PC-3 (cell line): ENCODE measurements around the gene GLRA3. TPM values are rescaled to one million over a fixed set of nuclear protein-coding genes. Genes with fewer than 3 reads are reported as not detected.

Experiments used
- ATAC-seq: fragments of 200-7000 bp; cut with Tn5 transposase; 2 replicates; pipeline ENCODE4 v1.9.1; 2020; ENCODE audit warnings: mild to moderate bottlenecking, moderate library complexity
- BruUV-seq: library from RNA; stranded (reverse); fragments of 400-500 nt; replicated peaks from 2 replicates; lab custom pipeline; 2021; lab: Mats Ljungman, UMichigan
- CTCF ChIA-PET: fragments of 300-600 bp; sonication (Branson Sonifier 250); formaldehyde crosslinking; loops from one replicate; lab custom pipeline; 2022; ENCODE audit warnings: antibody characterized with exemption; lab: Charles Lee
- POLR2A ChIA-PET: fragments of 300-600 bp; sonication (Branson Sonifier 250); formaldehyde crosslinking; loops from one replicate; lab custom pipeline; 2022; ENCODE audit warnings: antibody characterized with exemption; ENCODE audit not compliant: unreplicated experiment; lab: Charles Lee
- DNase-seq: peaks from one replicate; pipeline ENCODE4 v3.0.0-alpha.2; 2015
- H2AFZ ChIP-seq: fragments of 300-600 bp; sonication (generic); 2 replicates; pipeline ENCODE4 v1.6.0; 2016; ENCODE audit warnings: antibody characterized with exemption, low read length
- H3F3A ChIP-seq: fragments of 300-600 bp; sonication (generic); one replicate; pipeline ENCODE4 v1.6.0; 2017; ENCODE audit warnings: antibody characterized with exemption, low read length, control low read depth, mild to moderate bottlenecking; ENCODE audit not compliant: unreplicated experiment
- H3K27ac ChIP-seq: fragments of 300-600 bp; sonication (generic); 2 replicates; pipeline ENCODE4 v1.5.1; 2016; ENCODE audit warnings: mild to moderate bottlenecking, low read length
- H3K27me3 ChIP-seq: fragments of 300-600 bp; sonication (generic); 2 replicates; pipeline ENCODE4 v1.6.1; 2016; ENCODE audit warnings: low read length, mixed read lengths
- H3K36me3 ChIP-seq: fragments of 300-600 bp; sonication (generic); 2 replicates; pipeline ENCODE4 v1.6.1; 2016; ENCODE audit warnings: low read depth, mixed run types, low read length, mixed read lengths
- H3K4me1 ChIP-seq: fragments of 300-600 bp; sonication (generic); 2 replicates; pipeline ENCODE4 v1.5.1; 2016; ENCODE audit warnings: low read length; ENCODE audit not compliant: insufficient read depth
- H3K4me2 ChIP-seq: fragments of 300-600 bp; sonication (generic); 2 replicates; pipeline ENCODE4 v1.6.0; 2016; ENCODE audit warnings: low read length
- H3K4me3 ChIP-seq: fragments of 300-600 bp; sonication (generic); 2 replicates; pipeline ENCODE4 v1.5.1; 2016; ENCODE audit warnings: mild to moderate bottlenecking, low read length, mixed read lengths
- H3K79me2 ChIP-seq: fragments of 300-600 bp; sonication (generic); 2 replicates; pipeline ENCODE4 v1.6.1; 2017; ENCODE audit warnings: low read length, mixed read lengths
- H3K9ac ChIP-seq: fragments of 300-600 bp; sonication (generic); 2 replicates; pipeline ENCODE4 v1.6.0; 2016; ENCODE audit warnings: mild to moderate bottlenecking, low read length
- H3K9me2 ChIP-seq: fragments of 300-600 bp; sonication (generic); replicated peaks from 2 replicates; pipeline ENCODE4 v1.6.1; 2016; ENCODE audit warnings: mixed run types, low read length, mixed read lengths
- H3K9me3 ChIP-seq: fragments of 300-600 bp; sonication (generic); 2 replicates; pipeline ENCODE4 v1.6.1; 2016; ENCODE audit warnings: low read length, mixed read lengths
- H4K20me1 ChIP-seq: fragments of 300-600 bp; sonication (generic); 2 replicates; pipeline ENCODE4 v1.6.1; 2016; ENCODE audit warnings: low read length, mixed read lengths
- CTCF ChIP-seq: fragments of 300-600 bp; sonication (generic); conservative IDR thresholded peaks from 2 replicates; pipeline ENCODE4 v1.5.1; 2017; ENCODE audit warnings: antibody characterized with exemption, low read depth, mild to moderate bottlenecking, low read length
- EZH2 ChIP-seq: fragments of 300-600 bp; sonication (generic); IDR thresholded peaks from one replicate; pipeline ENCODE4 v1.6.1; 2017; ENCODE audit warnings: antibody characterized with exemption, mild to moderate bottlenecking, low read length; ENCODE audit not compliant: unreplicated experiment
- EZH2phosphoT487 ChIP-seq: fragments of 300-600 bp; sonication (generic); IDR thresholded peaks from 2 replicates; pipeline ENCODE4 v1.6.1; 2018; ENCODE audit warnings: mild to moderate bottlenecking, antibody characterized with exemption, low read length, borderline replicate concordance
- intact Hi-C: fragments of 100-400 bp; cut with micrococcal nuclease; formaldehyde crosslinking; loops from 2 replicates; pipeline ENCODE4 v1.9.0; 2023
- total RNA-seq: library from RNA; depleted of rRNA; stranded (reverse); fragments of >200 nt; gene quantifications from 2 replicates; pipeline ENCODE4 v1.2.3, GENCODE V29; 2014

The GLRA3 gene
- total RNA-seq, 1 experiment from 2014 or later, result not detected

- no peak overlapping the region for H3K4me2 ChIP-seq
- H3K9me3 ChIP-seq, result no peaks in the 10 kb centered on the region
- H3K79me2 ChIP-seq, result no peaks in the 10 kb centered on the region
- no peak overlapping the region for H3K9ac ChIP-seq
- H3F3A ChIP-seq, result no peaks in the 10 kb centered on the region
- no TSS peak for BruUV-seq
- no peak overlapping the region for H3K4me3 ChIP-seq
- H3K36me3 ChIP-seq, result no peaks in the 10 kb centered on the region
- no peaks in the 10 kb centered on the region for H4K20me1 ChIP-seq
- ATAC-seq (no peak), DNase-seq (no peak)
- TF ChIP-seq EZH2phosphoT487 (no peak), EZH2 (no peak), CTCF (no peak)
- intact Hi-C loops, result no loop called here
- no peak overlapping the region for H3K27ac ChIP-seq
- POLR2A ChIA-PET, result no interaction called here
- CTCF ChIA-PET, result no interaction called here
- H3K9me2 ChIP-seq, result no peaks in the 10 kb centered on the region
- no peak overlapping the region for H2AFZ ChIP-seq
- H3K27me3 ChIP-seq, result no peaks in the 10 kb centered on the region
- peaks cover 16% of the 10 kb centered on the region for H3K4me1 ChIP-seq
Measured at GRCh38 chr4:174607792-174608191, 221.3 kb downstream of the GLRA3 start.

- no peaks in the 10 kb centered on the region for H3K36me3 ChIP-seq
- BruUV-seq, result no TSS peak
- no peaks in the 10 kb centered on the region for H3K79me2 ChIP-seq
- H3K4me3 ChIP-seq, result no peak overlapping the region
- H4K20me1 ChIP-seq, result no peaks in the 10 kb centered on the region
- H3K9ac ChIP-seq, result peak overlapping the region; percentile 70
- peak overlapping the region; percentile 77 for H3K4me2 ChIP-seq
- peak overlapping the region; percentile 95 for H3K27ac ChIP-seq
- ATAC-seq (peak; percentile 93), DNase-seq (peak; percentile 91)
- CTCF ChIA-PET, result interaction anchor here (0.6 kb wide), 1 partner anchor 161 kb away, joined by 3 read pairs; no protein-coding TSS in a partner anchor
- H3K27me3 ChIP-seq, result no peaks in the 10 kb centered on the region
- H2AFZ ChIP-seq, result no peak overlapping the region
- peaks cover 29% of the 10 kb centered on the region for H3K4me1 ChIP-seq
- H3F3A ChIP-seq, result no peaks in the 10 kb centered on the region
- TF ChIP-seq CTCF (no peak), EZH2 (no peak), EZH2phosphoT487 (no peak)
- POLR2A ChIA-PET, result no interaction called here
- H3K9me2 ChIP-seq, result no peaks in the 10 kb centered on the region
- H3K9me3 ChIP-seq, result no peaks in the 10 kb centered on the region
- intact Hi-C loops, result loop anchor here (1.0 to 2.0 kb wide), 2 partner anchors 10 to 49 kb away; no protein-coding TSS in a partner anchor
Measured at GRCh38 chr4:174604198-174604597, 224.8 kb downstream of the GLRA3 start.

GRCh38 chr4:174600391-174600790 is 228.7 kb downstream of the GLRA3 start:
- Histone ChIP-seq H3K79me2 (no peaks in the 10 kb centered on the region), H3K9me2 (no peaks in the 10 kb centered on the region), H3K36me3 (no peaks in the 10 kb centered on the region), H4K20me1 (no peaks in the 10 kb centered on the region), H3F3A (no peaks in the 10 kb centered on the region), H3K27me3 (no peaks in the 10 kb centered on the region), H3K9me3 (no peaks in the 10 kb centered on the region), H3K27ac (peak overlapping the region; percentile 69), H3K4me3 (no peak overlapping the region), H3K4me2 (peak overlapping the region; percentile 54; the same call in 1 of the 2 replicates), H3K9ac (peak overlapping the region; percentile 44; the same call in 1 of the 2 replicates), H3K4me1 (peaks cover 35% of the 10 kb centered on the region), H2AFZ (no peak overlapping the region; the same call in 1 of the 2 replicates)
- DNase-seq (peak; percentile 67), ATAC-seq (peak; percentile 14; the same call in 1 of the 2 replicates)
- TF ChIP-seq EZH2phosphoT487 (no peak), CTCF (no peak), EZH2 (no peak)
- BruUV-seq, result no TSS peak
- ChIA-PET CTCF (no interaction called here), POLR2A (interaction anchor here (0.7 kb wide), 1 partner anchor 931 kb away, joined by 4 read pairs; no protein-coding TSS in a partner anchor)
- intact Hi-C loops, result no loop called here
